Measurements from ENCODE around the gene AGMO. TPM values are rescaled to one million over a fixed set of nuclear protein-coding genes. Genes with fewer than 3 reads are reported as not detected.

AGMO gene
- polyA plus RNA-seq, 3 donors, result not detected

GRCh38 chr7:15419596-15419995 is 142.2 kb downstream of the AGMO start:
- TF ChIP-seq CTCF (IDR thresholded peaks at IDR 0.05), result no peak
- DNase-seq, result no peak
- no peak overlapping the region for H3K4me2 ChIP-seq (replicated peaks; ENCODE audit: extremely low read depth, low read length, poor library complexity, severe bottlenecking)
- no peak overlapping the region for H3K4me3 Mint-ChIP-seq
- no peaks in the 10 kb centered on the region for H4K20me1 ChIP-seq (ENCODE audit: insufficient read depth, low read length)
- no peaks in the 10 kb centered on the region for H3K4me1 ChIP-seq (ENCODE audit: control insufficient read depth in 1 of 2, insufficient read depth in 2 of 2, low read length in 2 of 2)
- intact Hi-C loops (cut with micrococcal nuclease), result no loop called here
- H3K4me1 Mint-ChIP-seq, result no peaks in the 10 kb centered on the region
- no peak overlapping the region for H3K27ac Mint-ChIP-seq
- no peak overlapping the region for H2AFZ ChIP-seq (ENCODE audit: insufficient read depth, low read depth, low read length, poor library complexity, severe bottlenecking)
- peaks cover 0 to 1% (median 0%) of the 10 kb centered on the region in 3 donors for H3K27me3 Mint-ChIP-seq (ENCODE audit: low read depth in 3 of 3)
- no peaks in the 10 kb centered on the region for H3K36me3 Mint-ChIP-seq
- no peaks in the 10 kb centered on the region for H3K27me3 ChIP-seq (ENCODE audit: control insufficient read depth in 2 of 2, insufficient read depth in 2 of 2, low read length in 2 of 2)
- no peak overlapping the region for H3K27ac ChIP-seq (ENCODE audit: low read depth in 1 of 2, low read length in 2 of 2)
- no CpG with 5 or more reads among the region's 2 CpGs for WGBS (ENCODE audit: insufficient coverage)
- no peak overlapping the region for H3K4me3 ChIP-seq (replicated peaks in 1 of 3; ENCODE audit: low read depth in 2 of 3, low read length in 3 of 3)
- peaks cover 0 to 6% (median 4%) of the 10 kb centered on the region in 7 donors for H3K9me3 Mint-ChIP-seq
- no peaks in the 10 kb centered on the region for H3K36me3 ChIP-seq (replicated peaks in 1 of 2; ENCODE audit: control insufficient read depth in 1 of 2, insufficient read depth in 2 of 2, low read length in 2 of 2)
- peaks cover 4% of the 10 kb centered on the region in 2 donors for H3K9me3 ChIP-seq (replicated peaks in 1 of 2; ENCODE audit: control insufficient read depth in 1 of 2, insufficient read depth in 1 of 2, low read length in 2 of 2)
- no peak overlapping the region for H3K9ac ChIP-seq (ENCODE audit: insufficient read depth, low read length, poor library complexity, severe bottlenecking)
- no peaks in the 10 kb centered on the region for H3K79me2 ChIP-seq (ENCODE audit: insufficient read depth, low read length)

GRCh38 chr7:15418264-15418663 is 143.6 kb downstream of the AGMO start:
- no peaks in the 10 kb centered on the region for H3K36me3 Mint-ChIP-seq
- H3K9me3 Mint-ChIP-seq, result peaks cover 0 to 8% (median 4%) of the 10 kb centered on the region in 7 donors
- DNase-seq, result no peak
- no peaks in the 10 kb centered on the region for H3K36me3 ChIP-seq (replicated peaks in 1 of 2; ENCODE audit: control insufficient read depth in 1 of 2, insufficient read depth in 2 of 2, low read length in 2 of 2)
- H3K27ac ChIP-seq (ENCODE audit: low read depth in 1 of 2, low read length in 2 of 2), result no peak overlapping the region
- no peak overlapping the region for H3K4me2 ChIP-seq (replicated peaks; ENCODE audit: extremely low read depth, low read length, poor library complexity, severe bottlenecking)
- H3K27me3 ChIP-seq (ENCODE audit: control insufficient read depth in 2 of 2, insufficient read depth in 2 of 2, low read length in 2 of 2), result no peaks in the 10 kb centered on the region
- no peak overlapping the region for H3K4me3 ChIP-seq (replicated peaks in 1 of 3; ENCODE audit: low read depth in 2 of 3, low read length in 3 of 3)
- no peaks in the 10 kb centered on the region for H3K4me1 Mint-ChIP-seq
- intact Hi-C loops (cut with micrococcal nuclease), result no loop called here
- H4K20me1 ChIP-seq (ENCODE audit: insufficient read depth, low read length), result no peaks in the 10 kb centered on the region
- no peak overlapping the region for H3K27ac Mint-ChIP-seq
- H3K4me1 ChIP-seq (ENCODE audit: control insufficient read depth in 1 of 2, insufficient read depth in 2 of 2, low read length in 2 of 2), result no peaks in the 10 kb centered on the region
- peaks cover 4 to 8% of the 10 kb centered on the region in 2 donors for H3K9me3 ChIP-seq (replicated peaks in 1 of 2; ENCODE audit: control insufficient read depth in 1 of 2, insufficient read depth in 1 of 2, low read length in 2 of 2)
- no CpG with 5 or more reads among the region's 1 CpG for WGBS (ENCODE audit: insufficient coverage)
- no peak overlapping the region for H3K9ac ChIP-seq (ENCODE audit: insufficient read depth, low read length, poor library complexity, severe bottlenecking)
- H3K4me3 Mint-ChIP-seq, result no peak overlapping the region
- H3K79me2 ChIP-seq (ENCODE audit: insufficient read depth, low read length), result no peaks in the 10 kb centered on the region
- H3K27me3 Mint-ChIP-seq (ENCODE audit: low read depth in 3 of 3), result peaks cover 0 to 1% (median 0%) of the 10 kb centered on the region in 3 donors
- H2AFZ ChIP-seq (ENCODE audit: insufficient read depth, low read depth, low read length, poor library complexity, severe bottlenecking), result no peak overlapping the region
- no peak for TF ChIP-seq CTCF (IDR thresholded peaks at IDR 0.05)
